LHCN-M2 (cell line): ENCODE measurements around the gene AKT2. TPM values are rescaled to one million over a fixed set of nuclear protein-coding genes. Genes with fewer than 3 reads are reported as not detected.

ENCODE experiments used
- DNase-seq: peaks from one replicate; pipeline ENCODE4 v3.0.0-alpha.2; 2012; ENCODE audit warnings: low read depth
- total RNA-seq: library from RNA; depleted of rRNA; stranded (reverse); fragments of >200 nt; gene quantifications from 2 replicates; pipeline ENCODE4 v1.2.3, GENCODE V29; 2014

Gene AKT2
- total RNA-seq, 1 experiment from 2014 or later = 93.5 TPM

DNA sequence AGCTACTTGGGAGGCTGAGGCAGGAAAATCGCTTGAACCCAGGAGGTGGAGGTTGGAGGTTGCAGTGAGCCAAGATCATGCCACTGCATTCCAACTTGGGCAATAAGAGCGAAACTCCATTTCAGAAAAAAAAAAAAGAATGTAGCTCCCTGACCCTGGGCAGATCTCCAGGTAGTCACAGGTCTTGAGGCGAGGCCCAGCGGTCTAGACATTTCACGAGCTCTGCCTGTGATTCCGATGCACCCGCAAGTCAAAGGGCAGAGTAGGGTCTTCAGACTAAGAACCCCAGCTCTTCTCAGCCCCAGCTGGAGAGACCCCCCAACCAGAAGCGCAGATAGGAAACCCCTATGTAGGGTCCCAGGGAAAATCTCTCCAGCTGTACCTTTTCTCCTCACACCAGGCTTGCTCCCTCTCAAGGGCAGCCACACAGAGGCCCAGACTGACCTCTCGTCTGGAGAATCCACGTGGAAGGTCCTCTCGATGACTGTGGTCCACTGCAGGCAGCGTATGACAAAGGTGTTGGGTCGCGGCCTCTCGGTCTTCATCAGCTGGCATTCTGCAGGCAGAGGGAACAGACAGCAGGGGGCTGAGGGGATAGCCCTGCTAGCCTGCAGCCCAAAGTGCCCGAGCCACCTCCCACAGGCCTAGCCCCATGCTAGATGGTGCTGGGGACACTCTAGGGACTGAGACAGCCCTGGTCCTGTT lies 30.3 kb downstream of the AKT2 start:
- DNase-seq = no peak

DNA sequence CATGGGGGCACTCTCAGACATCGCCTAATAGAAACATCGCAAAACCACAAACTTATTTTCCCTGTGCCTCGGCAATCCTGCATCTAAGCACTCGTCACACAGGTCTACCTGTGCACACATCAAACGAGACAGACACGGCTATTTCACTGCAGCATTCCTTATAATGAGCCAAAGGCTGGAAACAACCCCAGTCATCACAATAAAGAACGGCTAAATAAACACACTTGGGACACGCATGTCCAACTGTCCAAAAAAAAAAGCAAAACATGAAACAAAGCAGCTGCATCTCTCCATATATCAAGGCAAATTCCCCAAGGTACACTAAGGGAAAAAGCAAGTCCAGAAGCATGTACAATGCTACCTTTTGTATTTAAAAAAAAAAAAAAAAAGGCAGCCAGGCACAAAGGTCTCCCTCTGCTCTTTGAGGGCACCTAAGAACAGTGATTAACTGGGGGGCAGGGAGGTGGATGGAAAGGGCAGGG lies 31.5 kb downstream of the AKT2 start:
- DNase-seq = no peak

DNA sequence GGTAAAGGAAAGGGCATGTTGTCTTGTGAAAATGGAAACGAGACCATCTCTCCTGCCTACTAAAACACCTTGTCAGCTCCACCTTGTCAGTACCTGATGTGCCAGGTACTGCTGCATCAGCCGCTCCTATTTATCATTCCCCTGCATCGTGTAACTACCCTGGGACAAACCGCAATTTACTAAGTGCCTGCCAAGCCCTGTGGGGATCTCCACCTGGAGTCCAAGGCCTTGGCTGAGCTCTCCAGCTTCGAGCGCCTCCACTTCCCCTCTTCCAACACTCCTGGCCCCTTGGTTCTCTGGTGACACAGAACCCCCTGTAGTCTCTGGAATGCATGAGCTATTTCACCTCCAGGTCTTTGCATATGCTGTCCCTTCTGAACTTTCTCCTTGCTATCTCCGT lies 32.8 kb downstream of the AKT2 start:
- DNase-seq = no peak

GRCh38 chr19:40251991-40252390 lies 33.2 kb downstream of the AKT2 start:
- no peak for DNase-seq

GRCh38 chr19:40251244-40251643 lies 33.9 kb downstream of the AKT2 start:
- DNase-seq = no peak

- DNase-seq = no peak
Observed at GRCh38 chr19:40249781-40250180, 35.4 kb downstream of the AKT2 start.

DNA sequence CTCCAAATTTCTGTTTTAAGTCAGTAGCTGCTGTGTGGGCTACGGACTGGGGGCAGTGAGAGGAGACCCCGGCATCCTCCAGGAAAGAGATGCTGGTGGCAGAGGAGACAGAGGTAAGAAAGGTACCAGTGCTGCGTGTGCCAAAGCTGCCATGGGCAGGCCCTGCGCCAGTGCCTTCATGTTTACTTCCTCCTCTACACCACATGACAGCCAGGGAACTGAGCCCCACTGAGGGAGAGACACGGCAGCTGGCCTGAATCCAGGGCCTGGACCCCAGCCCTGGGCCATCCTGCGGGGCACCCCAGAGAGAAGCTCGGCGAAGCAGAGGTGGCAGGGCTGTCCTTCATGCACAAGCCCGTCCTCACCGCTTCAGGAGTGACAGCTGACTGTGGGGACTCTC lies 35.9 kb downstream of the AKT2 start:
- DNase-seq = no peak

DNA sequence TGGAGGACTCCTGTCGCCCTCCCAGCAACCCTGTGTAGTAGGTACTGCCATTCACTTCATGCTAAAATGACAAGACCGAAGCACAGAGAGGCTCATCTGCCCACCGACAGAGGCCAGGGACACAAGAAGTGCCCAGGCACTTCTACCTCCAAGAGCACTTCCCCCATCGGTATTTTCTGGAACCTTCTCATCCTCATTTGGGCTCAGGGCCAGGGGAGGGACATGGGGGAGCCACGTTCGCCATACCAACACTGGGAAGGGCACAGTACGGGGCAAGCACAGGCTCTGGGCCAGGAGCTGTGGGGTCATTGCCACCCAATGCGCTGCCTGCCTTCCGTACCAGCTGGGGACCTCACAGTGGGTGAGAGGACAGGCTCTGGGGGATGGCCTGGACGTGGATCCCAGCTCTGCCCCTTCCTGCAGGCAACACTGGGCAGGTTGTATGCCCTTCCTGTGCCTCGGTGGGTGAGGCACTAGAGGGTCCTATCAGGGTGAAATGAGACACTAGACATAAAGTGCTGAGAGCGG lies 37.3 kb downstream of the AKT2 start:
- no peak for DNase-seq

- no peak for DNase-seq
Observed at GRCh38 chr19:40247178-40247577, 38.0 kb downstream of the AKT2 start.

DNA sequence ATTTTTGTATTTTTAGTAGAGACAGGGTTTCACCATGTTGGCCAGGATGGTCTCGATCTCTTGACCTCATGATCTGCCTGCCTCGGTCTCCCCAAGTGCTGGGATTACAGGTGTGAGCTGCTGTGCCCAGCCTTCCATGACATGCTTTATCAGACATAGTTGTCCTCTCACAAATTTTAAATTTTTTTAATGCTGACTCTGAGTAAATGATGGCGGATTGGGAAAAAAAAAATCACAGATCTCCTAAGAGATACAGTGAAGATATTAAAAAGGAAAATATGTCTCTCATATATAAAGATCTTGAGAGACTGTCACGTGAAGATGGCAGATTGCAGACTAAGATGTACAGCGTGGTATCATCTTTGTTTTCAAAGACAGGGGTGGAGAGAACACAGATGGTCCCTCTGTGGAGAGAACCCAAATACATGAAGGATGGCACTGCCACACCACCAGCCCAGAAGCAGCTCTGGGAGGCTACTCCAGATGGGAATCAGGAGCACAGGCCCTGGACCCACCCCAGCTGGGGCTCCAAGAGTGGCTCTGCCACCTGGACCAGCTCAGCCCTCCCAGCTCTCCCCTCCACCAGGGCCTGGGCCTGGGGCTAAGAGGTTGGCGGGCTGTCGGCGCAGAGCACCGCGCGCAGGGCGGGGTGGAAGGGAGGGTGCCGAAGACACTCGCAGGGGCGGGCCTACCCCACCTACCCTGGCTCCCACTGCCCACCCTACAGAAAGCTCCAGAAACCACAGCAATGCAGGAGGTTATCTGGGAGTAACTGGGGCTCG lies 38.7 kb downstream of the AKT2 start:
- no peak for DNase-seq

- DNase-seq = no peak
Observed at GRCh38 chr19:40245506-40246128, 39.5 kb downstream of the AKT2 start.

DNA sequence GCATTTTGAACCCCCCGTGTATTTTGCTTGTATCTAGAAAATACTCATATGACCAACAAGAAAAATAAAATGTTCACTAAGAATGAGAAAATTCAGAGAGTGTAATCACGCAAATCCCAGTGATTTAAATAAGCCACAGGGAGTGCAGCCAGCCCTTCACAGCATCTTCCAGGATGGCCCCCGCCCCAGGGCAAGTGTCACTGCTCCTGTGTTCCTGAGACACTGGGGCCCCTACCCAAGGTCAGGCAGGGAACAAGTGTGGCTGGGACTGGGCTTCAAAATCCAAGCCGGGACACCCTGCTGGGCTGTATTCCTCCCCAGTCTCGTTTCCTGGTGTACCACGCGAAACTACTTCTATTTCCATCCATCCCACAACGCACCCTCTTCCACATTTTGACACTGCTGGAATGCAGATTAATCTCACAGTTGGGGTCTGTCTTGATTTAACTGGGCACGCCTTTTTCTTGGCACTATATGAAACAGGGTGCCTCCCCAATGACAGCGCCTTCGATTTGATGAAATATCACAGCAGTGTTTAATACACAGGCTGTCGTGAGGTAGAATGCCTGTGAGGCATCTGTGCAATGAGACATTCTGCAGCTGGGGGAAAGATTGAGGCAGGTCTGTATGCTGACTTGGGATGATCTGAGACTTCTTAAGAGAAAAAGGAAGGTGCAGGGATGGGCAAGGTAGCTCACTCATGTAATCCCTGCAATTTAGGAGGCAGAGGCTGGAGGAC lies 40.4 kb downstream of the AKT2 start:
- DNase-seq = no peak

GRCh38 chr19:40243181-40243580 lies 42.0 kb downstream of the AKT2 start:
- no peak for DNase-seq

GRCh38 chr19:40242480-40242879 lies 42.7 kb downstream of the AKT2 start:
- DNase-seq = no peak

GRCh38 chr19:40241809-40242384 lies 43.2 kb downstream of the AKT2 start:
- DNase-seq = no peak

- DNase-seq = no peak
Observed at GRCh38 chr19:40241125-40241808, 43.9 kb downstream of the AKT2 start.

- DNase-seq = no peak
Observed at GRCh38 chr19:40240332-40240731, 44.8 kb downstream of the AKT2 start.

GRCh38 chr19:40239415-40240226 lies 45.5 kb downstream of the AKT2 start:
- no peak for DNase-seq

GRCh38 chr19:40238775-40239174 lies 46.4 kb downstream of the AKT2 start:
- DNase-seq = no peak

- no peak for DNase-seq
Observed at GRCh38 chr19:40237791-40238190, 47.4 kb downstream of the AKT2 start.
